ENCODE results near the gene ZNF654. TPM values are rescaled to one million over a fixed set of nuclear protein-coding genes. Genes with fewer than 3 reads are reported as not detected.

ZNF654 gene
- total and polyA plus RNA-seq, 2 of the 13 experiments (the other 11 are each of a cell fraction or from before 2014, with no cell fraction given), result 1.8 to 4.1 TPM

DNA sequence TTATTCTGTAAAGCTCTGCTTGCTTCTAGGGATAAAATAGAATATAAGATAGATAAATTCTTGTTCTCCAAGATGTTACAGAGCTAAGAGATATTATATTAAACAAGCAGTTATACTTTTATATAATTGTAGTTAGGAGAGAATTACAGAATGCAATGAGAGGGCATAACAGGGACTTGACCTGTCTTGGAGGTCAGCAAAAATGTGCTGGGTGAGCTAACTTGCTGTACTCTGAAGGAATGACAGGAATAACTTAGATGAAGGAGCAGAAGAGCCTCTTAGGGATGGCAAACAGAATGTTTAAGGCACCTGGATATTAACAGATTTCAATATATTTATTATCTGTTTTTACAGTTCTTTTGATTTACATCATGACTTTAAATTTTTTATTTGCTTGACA, 33.2 kb downstream of the ZNF654 start (continued):
- no peak for TF ChIP-seq ZBTB1 (CRISPR knock-in tag; IDR thresholded peaks at IDR 0.05; ENCODE audit: borderline replicate concordance)
- TF ChIP-seq ZNF572 (CRISPR knock-in tag; IDR thresholded peaks at IDR 0.05), result no peak
- TF ChIP-seq ZNF678 (CRISPR knock-in tag; IDR thresholded peaks at IDR 0.05), result no peak
- TF ChIP-seq, protein P1, sequence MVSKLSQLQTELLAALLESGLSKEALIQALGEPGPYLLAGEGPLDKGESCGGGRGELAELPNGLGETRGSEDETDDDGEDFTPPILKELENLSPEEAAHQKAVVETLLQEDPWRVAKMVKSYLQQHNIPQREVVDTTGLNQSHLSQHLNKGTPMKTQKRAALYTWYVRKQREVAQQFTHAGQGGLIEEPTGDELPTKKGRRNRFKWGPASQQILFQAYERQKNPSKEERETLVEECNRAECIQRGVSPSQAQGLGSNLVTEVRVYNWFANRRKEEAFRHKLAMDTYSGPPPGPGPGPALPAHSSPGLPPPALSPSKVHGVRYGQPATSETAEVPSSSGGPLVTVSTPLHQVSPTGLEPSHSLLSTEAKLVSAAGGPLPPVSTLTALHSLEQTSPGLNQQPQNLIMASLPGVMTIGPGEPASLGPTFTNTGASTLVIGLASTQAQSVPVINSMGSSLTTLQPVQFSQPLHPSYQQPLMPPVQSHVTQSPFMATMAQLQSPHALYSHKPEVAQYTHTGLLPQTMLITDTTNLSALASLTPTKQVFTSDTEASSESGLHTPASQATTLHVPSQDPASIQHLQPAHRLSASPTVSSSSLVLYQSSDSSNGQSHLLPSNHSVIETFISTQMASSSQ (IDR thresholded peaks at IDR 0.05; ENCODE audit: low read depth), result no peak
- TF ChIP-seq, protein P1 (CRISPR knock-in tag; IDR thresholded peaks at IDR 0.05; ENCODE audit: borderline replicate concordance), result no peak

DNA sequence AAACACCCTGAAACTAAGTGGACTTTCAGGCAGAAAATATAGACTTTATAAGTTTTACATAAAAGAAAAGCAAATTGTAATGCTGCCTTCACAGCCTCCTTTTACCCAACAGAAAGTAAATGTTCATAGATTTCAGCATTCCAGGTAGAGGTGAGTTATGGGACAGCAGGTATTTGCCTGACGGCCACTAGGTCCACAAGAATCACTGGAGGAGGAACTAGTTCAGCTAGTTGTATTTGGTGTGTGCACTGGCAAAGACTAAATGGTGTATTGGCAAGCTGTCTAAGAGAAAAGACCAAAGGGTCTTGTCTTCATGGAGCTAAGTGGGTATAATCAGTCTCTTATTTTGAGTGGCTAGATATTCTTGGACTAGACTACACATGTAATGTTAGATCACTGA, 34.2 kb downstream of the ZNF654 start:
- Histone ChIP-seq H3K4me3 (replicated peaks in 1 of 3; ENCODE audit: insufficient read depth in 1 of 3, low read depth in 2 of 3, low read length in 3 of 3) (no peak overlapping the region), H3K9me3 (ENCODE audit: low read length) (no peaks in the 10 kb centered on the region), H4K20me1 (ENCODE audit: insufficient read depth, low read length) (0 out of 2 replicates have a peak, but pooled peaks cover 3% of the 10 kb centered on the region), H3K4me1 (ENCODE audit: insufficient read depth, low read length) (no peaks in the 10 kb centered on the region), H3K27me3 (ENCODE audit: control insufficient read depth in 1 of 2, insufficient read depth in 2 of 2, low read length in 2 of 2) (no peaks in the 10 kb centered on the region), H3K79me2 (ENCODE audit: insufficient read depth, low read length) (no peaks in the 10 kb centered on the region), H2AFZ (ENCODE audit: low read length) (no peak overlapping the region), H3K9ac (ENCODE audit: insufficient read depth, low read depth, low read length) (no peak overlapping the region), H3K27ac (ENCODE audit: extremely low read length, insufficient read depth, low read length) (no peak overlapping the region), H3K4me2 (ENCODE audit: low read depth, low read length) (no peak overlapping the region), H3K36me3 (replicated peaks in 1 of 2; ENCODE audit: control insufficient read depth in 1 of 2, insufficient read depth in 2 of 2, low read length in 2 of 2) (peaks cover 0 to 5% of the 10 kb centered on the region in 2 experiments; a peak in 2 of 5 replicates)
- CTCF ChIA-PET (ENCODE audit: low intra/inter-chr PET ratio, low total read pairs), result no interaction called here
- ATAC-seq, result no peak
- in situ Hi-C loops (cut with HindIII; ENCODE audit: extremely low pct_ligation_motif_present, low pct_unique_long_range_greater_than_20kb), result no loop called here
- WGBS (ENCODE audit: low lambda C conversion rate), result 91% methylated on average over 1 of the region's 1 CpG
- intact Hi-C loops (cut with micrococcal nuclease; ENCODE audit: unreplicated experiment), result no loop called here
- no peak for FAIRE-seq
- POLR2A ChIA-PET, result no interaction called here
- DNase-seq (ENCODE audit: low spot score), result no peak
- no TSS peak for BruUV-seq (replicated peaks)
- no peak for TF ChIP-seq ZNF451 (CRISPR knock-in tag; IDR thresholded peaks at IDR 0.05)
- TF ChIP-seq SMARCC2 (IDR thresholded peaks at IDR 0.05), result no peak
- no peak for TF ChIP-seq ZNF260 (CRISPR knock-in tag; IDR thresholded peaks at IDR 0.05; ENCODE audit: borderline replicate concordance, low read depth)
- no peak for TF ChIP-seq ZNF232 (CRISPR knock-in tag; IDR thresholded peaks at IDR 0.05; ENCODE audit: borderline replicate concordance)
- TF ChIP-seq, protein P2, sequence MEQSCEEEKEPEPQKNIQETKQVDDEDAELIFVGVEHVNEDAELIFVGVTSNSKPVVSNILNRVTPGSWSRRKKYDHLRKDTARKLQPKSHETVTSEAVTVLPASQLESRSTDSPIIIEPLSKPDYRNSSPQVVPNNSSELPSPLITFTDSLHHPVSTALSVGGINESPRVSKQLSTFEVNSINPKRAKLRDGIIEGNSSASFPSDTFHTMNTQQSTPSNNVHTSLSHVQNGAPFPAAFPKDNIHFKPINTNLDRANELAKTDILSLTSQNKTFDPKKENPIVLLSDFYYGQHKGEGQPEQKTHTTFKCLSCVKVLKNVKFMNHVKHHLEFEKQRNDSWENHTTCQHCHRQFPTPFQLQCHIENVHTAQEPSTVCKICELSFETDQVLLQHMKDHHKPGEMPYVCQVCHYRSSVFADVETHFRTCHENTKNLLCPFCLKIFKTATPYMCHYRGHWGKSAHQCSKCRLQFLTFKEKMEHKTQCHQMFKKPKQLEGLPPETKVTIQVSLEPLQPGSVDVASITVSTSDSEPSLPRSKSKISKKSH (CRISPR knock-in tag; IDR thresholded peaks at IDR 0.05; ENCODE audit: borderline replicate concordance), result no peak
- TF ChIP-seq KDM4B (CRISPR knock-in tag; IDR thresholded peaks at IDR 0.05), result no peak
- TF ChIP-seq, protein P3, sequence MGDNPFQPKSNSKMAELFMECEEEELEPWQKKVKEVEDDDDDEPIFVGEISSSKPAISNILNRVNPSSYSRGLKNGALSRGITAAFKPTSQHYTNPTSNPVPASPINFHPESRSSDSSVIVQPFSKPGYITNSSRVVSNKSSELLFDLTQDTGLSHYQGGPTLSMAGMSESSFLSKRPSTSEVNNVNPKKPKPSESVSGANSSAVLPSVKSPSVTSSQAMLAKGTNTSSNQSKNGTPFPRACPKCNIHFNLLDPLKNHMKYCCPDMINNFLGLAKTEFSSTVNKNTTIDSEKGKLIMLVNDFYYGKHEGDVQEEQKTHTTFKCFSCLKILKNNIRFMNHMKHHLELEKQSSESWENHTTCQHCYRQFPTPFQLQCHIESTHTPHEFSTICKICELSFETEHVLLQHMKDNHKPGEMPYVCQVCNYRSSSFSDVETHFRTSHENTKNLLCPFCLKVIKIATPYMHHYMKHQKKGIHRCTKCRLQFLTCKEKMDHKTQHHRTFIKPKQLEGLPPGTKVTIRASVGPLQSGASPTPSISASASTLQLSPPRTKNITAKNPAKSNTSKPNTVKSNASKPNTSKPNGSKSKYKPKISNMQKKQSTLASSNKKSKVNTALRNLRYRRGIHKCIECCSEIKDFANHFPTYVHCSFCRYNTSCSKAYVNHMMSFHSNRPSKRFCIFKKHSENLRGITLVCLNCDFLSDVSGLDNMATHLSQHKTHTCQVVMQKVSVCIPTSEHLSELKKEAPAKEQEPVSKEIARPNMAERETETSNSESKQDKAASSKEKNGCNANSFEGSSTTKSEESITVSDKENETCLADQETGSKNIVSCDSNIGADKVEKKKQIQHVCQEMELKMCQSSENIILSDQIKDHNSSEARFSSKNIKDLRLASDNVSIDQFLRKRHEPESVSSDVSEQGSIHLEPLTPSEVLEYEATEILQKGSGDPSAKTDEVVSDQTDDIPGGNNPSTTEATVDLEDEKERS (CRISPR knock-in tag; IDR thresholded peaks at IDR 0.05), result no peak
- TF ChIP-seq, protein P4, sequence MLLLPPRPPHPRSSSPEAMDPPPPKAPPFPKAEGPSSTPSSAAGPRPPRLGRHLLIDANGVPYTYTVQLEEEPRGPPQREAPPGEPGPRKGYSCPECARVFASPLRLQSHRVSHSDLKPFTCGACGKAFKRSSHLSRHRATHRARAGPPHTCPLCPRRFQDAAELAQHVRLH (CRISPR knock-in tag; IDR thresholded peaks at IDR 0.05; ENCODE audit: borderline replicate concordance, low read depth), result no peak

All from HepG2 (cell line).